Psoas muscle (tissue), 8 donors: Measurements from ENCODE around the gene CCDC92. TPM values are rescaled to one million over a fixed set of nuclear protein-coding genes. Genes with fewer than 3 reads are reported as not detected.

ENCODE experiments used
- ATAC-seq, 4 donors: fragments of 200-7000 bp; cut with Tn5 transposase; one replicate each; pipeline ENCODE4 v1.9.1; 2020; ENCODE audit warnings: moderate library complexity in 3 of 4, mild to moderate bottlenecking in 2 of 4
- DNase-seq, 2 donors: peaks; one replicate each; pipeline ENCODE4 v3.0.0-alpha.2; 2020
- H3K27ac ChIP-seq: fragments of 200-600 bp; one replicate; pipeline ENCODE4 v1.8.0; 2022
- H3K27me3 ChIP-seq, 3 donors: fragments of 200-600 bp in 1 of 3; one replicate each; pipeline versions ENCODE4 v1.6.1 to v1.8.0; 2013 to 2022; ENCODE audit warnings: low read length in 2 of 3, mild to moderate bottlenecking in 2 of 3, moderate library complexity in 1 of 3; ENCODE audit not compliant: insufficient read depth in 3 of 3
- H3K36me3 ChIP-seq, 2 donors: fragments of 200-600 bp in 1 of 2; one replicate each; pipeline versions ENCODE4 v1.6.1 to v1.8.0; 2013 to 2022; ENCODE audit warnings: low read depth in 1 of 2, mild to moderate bottlenecking in 1 of 2, moderate library complexity in 1 of 2; ENCODE audit not compliant: insufficient read depth in 1 of 2
- H3K4me1 ChIP-seq: fragments of 200-600 bp; one replicate; pipeline ENCODE4 v1.8.0; 2022
- H3K4me3 ChIP-seq: fragments of 200-600 bp; one replicate; pipeline ENCODE4 v1.8.0; 2022; ENCODE audit warnings: mild to moderate bottlenecking
- H3K9me3 ChIP-seq: fragments of 200-600 bp; one replicate; pipeline ENCODE4 v1.8.0; 2022
- WGBS, 3 donors: extraction: QIAGEN DNeasy Blood & Tissue Kit; methylation state at CpG; one replicate each; pipeline versions ENCODE4 v1.1.6 to v1.1.7; 2013; 5-methylcytosine and 5-hydroxymethylcytosine counted together
- intact Hi-C, 2 donors: fragments of 100-400 bp; cut with DNase I; formaldehyde crosslinking; loops; one replicate each; pipeline versions ENCODE4 v1.11.0 to v1.14.2; 2022
- polyA plus RNA-seq, 3 donors: library from polyadenylated mRNA; stranded (reverse); fragments of 200-250 nt; gene quantifications; one replicate each; pipeline ENCODE4 v1.2.3, GENCODE V29; 2013
- total RNA-seq, 4 donors: library from RNA; stranded (reverse); fragmentation: NEBNext Ultra II Directional in 2 of 4; extraction: Animal tissue kit (Norgen Biotek cat#: 25700) in 2 of 4; gene quantifications; one replicate each; pipeline versions ENCODE4 v1.2.1 to v1.2.4, GENCODE V29; 2021 to 2023
- TF ChIP-seq, protein P1 (sequence below): fragments of 200-600 bp; IDR thresholded peaks from one replicate; pipeline ENCODE4 v1.8.0; 2022; ENCODE audit warnings: antibody characterized with exemption
- donor health status: healthy with polysubstance abuse.
- donor health status: DM: no; HTN: no; CAD: no; lungs with moderate emphysema.
- donor health status: Bipolar disorder and iron deficiency.
- donor health status: healthy.
- donor health status: DM: yes; HTN: yes; CAD: no.
- donor health status: DM: no; HTN: no; CAD: no.
- donor health status: DM: no; HTN: no; CAD: no.
- donor health status: DM: yes; HTN: yes; CAD: no.

The CCDC92 gene
- total and polyA plus RNA-seq, 7 donors: 27.9 to 83.2 (median 41.1) TPM

DNA sequence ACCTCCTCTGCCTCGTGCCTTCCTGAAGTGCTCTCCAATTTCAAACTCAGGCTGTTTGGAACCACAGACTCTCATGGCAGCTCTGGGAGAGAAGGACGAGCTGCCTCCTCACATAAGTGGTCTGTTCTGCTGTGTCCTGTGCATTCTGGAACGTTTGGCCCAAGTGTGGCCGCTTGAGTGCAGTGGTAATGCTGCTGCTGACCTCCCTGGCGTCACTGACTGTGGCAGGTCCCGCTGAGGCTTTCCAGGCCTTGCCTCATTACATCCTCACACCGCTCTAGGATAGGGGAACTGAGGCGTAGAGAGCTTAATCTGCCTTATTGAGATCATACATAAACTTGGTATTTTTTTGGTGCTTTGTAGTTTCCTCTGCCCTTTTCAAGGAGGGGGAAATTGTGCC lies 14.2 kb downstream of the CCDC92 start:
- Histone ChIP-seq H3K36me3 (no peaks in the 10 kb centered on the region), H3K4me3 (no peak overlapping the region), H3K27ac (no peak overlapping the region), H3K27me3 (no peaks in the 10 kb centered on the region), H3K4me1 (no peaks in the 10 kb centered on the region), H3K9me3 (no peaks in the 10 kb centered on the region)
- TF ChIP-seq, protein P1, sequence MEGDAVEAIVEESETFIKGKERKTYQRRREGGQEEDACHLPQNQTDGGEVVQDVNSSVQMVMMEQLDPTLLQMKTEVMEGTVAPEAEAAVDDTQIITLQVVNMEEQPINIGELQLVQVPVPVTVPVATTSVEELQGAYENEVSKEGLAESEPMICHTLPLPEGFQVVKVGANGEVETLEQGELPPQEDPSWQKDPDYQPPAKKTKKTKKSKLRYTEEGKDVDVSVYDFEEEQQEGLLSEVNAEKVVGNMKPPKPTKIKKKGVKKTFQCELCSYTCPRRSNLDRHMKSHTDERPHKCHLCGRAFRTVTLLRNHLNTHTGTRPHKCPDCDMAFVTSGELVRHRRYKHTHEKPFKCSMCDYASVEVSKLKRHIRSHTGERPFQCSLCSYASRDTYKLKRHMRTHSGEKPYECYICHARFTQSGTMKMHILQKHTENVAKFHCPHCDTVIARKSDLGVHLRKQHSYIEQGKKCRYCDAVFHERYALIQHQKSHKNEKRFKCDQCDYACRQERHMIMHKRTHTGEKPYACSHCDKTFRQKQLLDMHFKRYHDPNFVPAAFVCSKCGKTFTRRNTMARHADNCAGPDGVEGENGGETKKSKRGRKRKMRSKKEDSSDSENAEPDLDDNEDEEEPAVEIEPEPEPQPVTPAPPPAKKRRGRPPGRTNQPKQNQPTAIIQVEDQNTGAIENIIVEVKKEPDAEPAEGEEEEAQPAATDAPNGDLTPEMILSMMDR: no peak
- 80 to 87% (median 83%) methylated on average over 8 of the region's 8 CpGs for WGBS, 3 donors
- intact Hi-C loops: no loop called here
- DNase-seq (no peak), ATAC-seq (no peak)

DNA sequence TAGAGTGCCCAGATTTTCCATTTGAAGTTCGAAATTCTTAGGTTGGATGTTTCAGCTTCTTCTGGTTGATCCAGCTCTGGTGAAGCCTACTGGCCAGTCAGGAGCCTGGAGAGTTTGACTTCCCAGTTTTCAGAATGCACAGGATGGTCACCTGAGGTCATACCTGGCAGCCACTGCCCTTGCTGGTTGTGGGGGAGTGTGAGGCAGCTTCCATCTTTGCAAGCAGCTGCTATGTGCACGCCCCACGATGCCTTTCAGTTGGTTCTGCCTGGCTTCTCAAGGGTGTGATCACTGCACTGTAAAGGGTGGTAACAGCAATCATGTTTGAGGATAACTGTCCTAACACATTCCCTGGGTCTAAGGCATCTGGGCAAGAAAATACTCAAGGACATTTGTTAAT lies 15.4 kb downstream of the CCDC92 start:
- intact Hi-C loops: no loop called here
- no peak overlapping the region for H3K27ac ChIP-seq
- no peaks in the 10 kb centered on the region for H3K4me1 ChIP-seq
- ATAC-seq: no peak
- TF ChIP-seq, protein P1: no peak
- H3K4me3 ChIP-seq: no peak overlapping the region
- H3K9me3 ChIP-seq: no peaks in the 10 kb centered on the region
- H3K36me3 ChIP-seq: no peaks in the 10 kb centered on the region
- 83 to 90% (median 89%) methylated on average over 3 of the region's 3 CpGs for WGBS, 3 donors
- DNase-seq: no peak
- no peaks in the 10 kb centered on the region for H3K27me3 ChIP-seq

DNA sequence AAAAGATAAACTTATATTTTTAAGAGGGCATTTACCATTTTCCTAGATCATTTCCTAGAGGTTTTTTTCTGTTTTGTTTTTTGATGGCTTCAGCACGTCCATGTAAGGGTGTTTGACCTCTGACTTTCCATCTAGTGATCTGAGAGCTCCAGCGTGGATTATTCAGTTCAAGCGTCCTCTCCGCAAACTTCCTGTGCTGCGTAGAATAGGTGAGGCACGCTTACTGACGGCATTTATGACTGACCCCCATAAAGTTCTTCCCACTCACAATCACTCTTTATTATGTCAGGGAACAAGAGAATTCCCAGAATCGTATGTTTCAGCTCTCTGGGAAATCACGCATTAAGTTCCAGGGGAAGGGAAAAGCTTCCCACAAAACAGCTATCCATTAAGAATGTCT lies 16.4 kb downstream of the CCDC92 start:
- no peak for ATAC-seq
- H3K9me3 ChIP-seq: no peaks in the 10 kb centered on the region
- H3K27ac ChIP-seq: no peak overlapping the region
- H3K4me3 ChIP-seq: no peak overlapping the region
- WGBS, 3 donors: 89 to 93% (median 90%) methylated on average over 9 of the region's 9 CpGs
- DNase-seq: no peak
- TF ChIP-seq, protein P1: no peak
- H3K36me3 ChIP-seq: no peaks in the 10 kb centered on the region
- H3K4me1 ChIP-seq: no peaks in the 10 kb centered on the region
- intact Hi-C loops: no loop called here
- H3K27me3 ChIP-seq: no peaks in the 10 kb centered on the region

DNA sequence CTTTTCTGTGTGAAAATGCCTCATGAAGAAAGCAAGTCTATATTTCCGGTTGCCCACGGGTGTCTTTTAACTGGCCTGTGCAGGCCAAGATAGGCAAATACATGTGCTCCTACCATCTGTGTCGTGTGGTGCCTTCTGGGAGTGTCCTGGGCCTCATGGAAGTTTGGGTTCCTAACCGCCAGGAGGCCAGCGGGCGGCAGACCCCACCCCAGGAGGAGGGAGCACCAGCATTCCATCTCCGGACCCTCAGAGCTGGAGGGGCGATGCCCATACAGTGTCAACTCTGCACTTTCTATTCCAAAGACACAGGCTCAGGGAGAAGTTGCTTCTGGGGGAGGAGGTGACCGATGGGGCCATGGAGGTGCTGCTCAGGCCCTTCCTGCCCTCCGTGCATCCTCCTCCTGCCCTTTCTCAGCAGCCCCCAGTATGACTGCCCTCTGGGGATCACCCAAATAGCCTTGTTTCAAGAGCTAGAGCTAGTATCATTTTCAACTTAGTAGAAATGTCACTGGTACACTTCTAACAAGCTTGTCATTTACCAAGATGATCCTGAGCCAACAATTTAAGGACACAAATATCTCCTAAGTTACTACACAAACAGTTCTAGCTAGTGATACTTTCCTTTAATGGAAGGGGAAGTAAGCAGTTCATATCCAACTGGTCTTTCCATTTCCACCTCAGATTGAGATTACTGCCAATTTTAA lies 17.8 kb downstream of the CCDC92 start:
- no peak for DNase-seq
- TF ChIP-seq, protein P1: no peak
- H3K36me3 ChIP-seq: no peaks in the 10 kb centered on the region
- no peaks in the 10 kb centered on the region for H3K27me3 ChIP-seq
- no peak overlapping the region for H3K4me3 ChIP-seq
- ATAC-seq: no peak
- no peak overlapping the region for H3K27ac ChIP-seq
- intact Hi-C loops: no loop called here
- no peaks in the 10 kb centered on the region for H3K9me3 ChIP-seq
- H3K4me1 ChIP-seq: no peaks in the 10 kb centered on the region
- 82 to 88% (median 84%) methylated on average over 10 of the region's 10 CpGs for WGBS, 3 donors

DNA sequence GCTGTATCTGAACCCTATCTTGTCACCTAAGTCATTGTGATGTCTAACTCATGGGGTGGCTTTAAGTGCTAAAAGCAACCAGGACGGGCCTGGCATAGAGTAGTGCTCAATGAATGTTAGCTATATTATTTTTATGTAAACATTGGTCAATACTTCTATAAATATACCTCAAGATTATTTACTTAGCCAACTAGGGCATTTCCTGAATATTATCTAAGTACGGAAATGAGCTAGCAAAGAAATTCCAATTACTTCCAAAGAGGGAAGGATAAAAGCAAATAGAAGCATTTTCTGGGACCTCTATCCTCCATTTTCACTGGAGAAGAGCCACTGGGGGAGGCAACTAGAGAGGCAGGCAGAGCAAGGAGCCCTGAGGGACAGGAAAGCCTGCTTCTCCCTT lies 20.6 kb downstream of the CCDC92 start:
- Histone ChIP-seq H3K4me1 (no peaks in the 10 kb centered on the region), H3K27me3 (no peaks in the 10 kb centered on the region), H3K27ac (no peak overlapping the region), H3K9me3 (no peaks in the 10 kb centered on the region), H3K36me3 (no peaks in the 10 kb centered on the region), H3K4me3 (no peak overlapping the region)
- ATAC-seq (no peak), DNase-seq (no peak)
- intact Hi-C loops: no loop called here
- TF ChIP-seq, protein P1: no peak
- 83 to 84% (median 84%) methylated on average over 2 of the region's 2 CpGs for WGBS, 3 donors
